SK-N-DZ (cell line): ENCODE measurements around the gene ALAD.

Source experiments
- DNase-seq: peaks from one replicate; pipeline ENCODE4 v3.0.0-alpha.2; 2015; ENCODE audit warnings: low spot score

The ALAD gene

DNA sequence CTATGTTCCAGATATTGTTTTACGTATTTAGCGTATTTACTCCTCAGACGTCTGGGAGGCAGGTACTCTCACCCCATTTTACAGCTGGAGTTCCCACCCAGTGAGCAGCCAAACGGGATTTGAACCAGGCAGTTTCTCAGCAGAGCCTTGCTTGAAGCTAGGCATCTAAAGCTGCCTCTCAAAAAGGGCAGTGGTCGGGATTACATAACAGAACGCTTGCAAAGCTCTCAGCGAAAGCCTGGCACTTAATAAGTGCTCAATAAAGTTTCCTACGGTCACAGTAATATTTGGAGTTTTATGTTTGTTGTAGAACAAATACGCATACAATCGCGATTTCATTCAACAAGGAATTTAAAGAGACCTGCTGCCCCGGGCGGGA is 52.0 kb downstream of the ALAD start:
- DNase-seq: no peak

DNA sequence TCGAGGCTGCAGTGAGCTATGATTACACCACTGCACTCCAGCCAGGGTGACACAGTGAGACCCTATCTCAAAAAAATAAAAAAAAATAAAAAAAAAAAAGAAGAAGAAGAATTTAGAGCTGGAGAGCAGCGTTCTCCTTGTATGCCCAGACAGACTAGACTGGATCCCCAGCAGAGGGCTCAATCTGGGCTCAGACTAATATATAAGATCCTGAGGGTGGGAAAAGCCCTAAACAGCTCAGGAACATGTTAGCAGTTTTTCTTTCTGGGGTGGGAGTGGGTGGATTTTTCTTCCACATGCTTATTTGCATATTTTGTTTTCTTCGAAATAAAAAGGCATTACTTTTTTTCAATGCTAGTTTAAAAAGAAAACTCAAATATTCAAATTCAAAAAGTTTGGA is 52.6 kb downstream of the ALAD start:
- DNase-seq: no peak

DNA sequence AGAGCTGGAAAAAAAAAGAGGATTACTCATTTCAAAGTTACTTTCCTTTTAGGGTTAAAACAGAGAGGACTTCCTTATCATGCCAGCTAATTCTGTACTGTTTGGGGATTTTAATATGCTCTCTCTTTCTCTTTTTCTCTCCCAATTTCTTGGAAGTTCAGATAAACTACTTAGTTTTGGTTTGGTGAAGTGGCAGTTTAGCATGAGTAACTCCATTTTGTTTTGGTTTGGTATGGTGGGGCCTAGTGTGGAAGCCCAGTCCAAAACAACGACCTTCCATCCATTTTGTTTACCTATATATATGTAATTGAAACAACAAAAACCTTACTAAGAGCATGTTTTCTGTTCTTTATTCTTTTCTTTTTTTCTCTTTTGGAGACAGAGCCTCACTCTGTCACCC is 55.4 kb downstream of the ALAD start:
- no peak for DNase-seq

DNA sequence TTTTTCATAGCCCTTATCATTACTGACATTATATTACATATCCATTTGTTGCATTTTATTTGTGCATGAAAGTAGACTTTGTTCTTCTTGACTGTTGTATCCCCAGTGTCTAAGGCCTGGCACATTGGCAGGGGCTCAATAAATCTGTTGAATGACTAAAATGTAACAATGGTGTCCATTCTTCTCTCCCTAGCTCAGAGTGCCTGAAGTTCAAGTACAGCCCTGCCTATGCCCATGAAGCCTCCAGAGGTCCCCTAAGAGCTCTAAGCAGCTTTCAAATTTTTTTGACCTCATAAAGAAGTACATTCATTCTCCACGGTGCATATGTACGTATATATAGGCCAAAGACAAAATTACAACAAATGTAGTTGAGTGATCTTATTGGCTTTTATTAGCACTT is 55.9 kb downstream of the ALAD start:
- no peak for DNase-seq

DNA sequence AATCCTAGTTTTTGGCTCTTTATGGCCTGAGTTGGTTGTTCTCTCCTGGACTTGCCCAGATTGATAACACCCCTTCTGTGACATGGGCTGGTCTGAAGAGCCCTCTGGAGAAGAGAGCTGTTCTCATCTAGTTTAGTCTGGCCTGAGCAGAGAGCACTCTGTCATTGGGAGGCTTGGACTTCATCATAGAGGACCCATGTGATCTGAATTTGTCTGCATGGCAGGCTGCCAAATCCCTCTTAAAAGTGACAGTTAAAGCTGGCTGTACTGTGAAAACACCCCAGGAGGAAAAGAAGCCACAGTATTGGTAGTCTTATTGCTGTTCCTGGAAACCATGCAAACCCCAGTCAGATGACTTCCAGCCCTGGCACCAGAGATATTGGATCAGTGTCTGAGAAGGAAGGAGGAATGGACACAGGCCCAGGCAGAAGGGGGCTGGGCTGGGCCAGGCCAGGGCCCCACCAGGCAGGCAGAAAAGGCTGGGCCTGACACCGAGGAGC is 57.3 kb downstream of the ALAD start:
- DNase-seq: peak; percentile 56

DNA sequence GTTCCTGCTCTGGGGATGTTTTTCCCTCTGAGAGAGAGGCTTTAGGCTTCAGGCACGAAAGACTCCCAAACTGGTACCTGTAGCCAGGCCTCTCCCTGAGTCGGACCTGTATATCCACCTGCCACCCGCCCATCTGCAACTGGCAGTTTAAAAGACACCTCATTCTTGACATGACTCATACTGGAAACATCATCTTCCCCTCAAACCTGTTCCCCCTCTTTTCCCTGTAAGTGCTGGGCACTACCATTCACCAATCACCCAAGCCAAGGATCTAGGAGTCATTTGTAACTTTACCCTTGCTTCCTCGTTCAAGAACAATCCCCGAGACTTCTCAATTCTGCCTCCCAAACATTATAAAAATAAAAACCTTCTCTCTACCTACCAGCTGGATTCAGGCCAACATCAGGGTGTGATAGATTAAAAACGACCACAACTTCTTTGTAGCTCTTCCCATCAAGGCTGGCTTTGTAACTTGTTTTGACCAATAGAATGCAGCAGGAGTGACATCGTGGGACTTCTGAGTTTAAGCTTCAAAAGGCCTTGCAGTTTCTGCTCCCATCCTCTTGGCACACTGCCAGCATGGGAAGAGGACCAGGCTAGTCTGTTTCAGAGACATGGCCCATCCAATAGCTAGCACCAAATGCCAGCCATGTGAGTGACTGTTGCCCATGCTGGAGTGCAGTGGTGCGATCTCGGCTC is 59.2 kb downstream of the ALAD start:
- no peak for DNase-seq

DNA sequence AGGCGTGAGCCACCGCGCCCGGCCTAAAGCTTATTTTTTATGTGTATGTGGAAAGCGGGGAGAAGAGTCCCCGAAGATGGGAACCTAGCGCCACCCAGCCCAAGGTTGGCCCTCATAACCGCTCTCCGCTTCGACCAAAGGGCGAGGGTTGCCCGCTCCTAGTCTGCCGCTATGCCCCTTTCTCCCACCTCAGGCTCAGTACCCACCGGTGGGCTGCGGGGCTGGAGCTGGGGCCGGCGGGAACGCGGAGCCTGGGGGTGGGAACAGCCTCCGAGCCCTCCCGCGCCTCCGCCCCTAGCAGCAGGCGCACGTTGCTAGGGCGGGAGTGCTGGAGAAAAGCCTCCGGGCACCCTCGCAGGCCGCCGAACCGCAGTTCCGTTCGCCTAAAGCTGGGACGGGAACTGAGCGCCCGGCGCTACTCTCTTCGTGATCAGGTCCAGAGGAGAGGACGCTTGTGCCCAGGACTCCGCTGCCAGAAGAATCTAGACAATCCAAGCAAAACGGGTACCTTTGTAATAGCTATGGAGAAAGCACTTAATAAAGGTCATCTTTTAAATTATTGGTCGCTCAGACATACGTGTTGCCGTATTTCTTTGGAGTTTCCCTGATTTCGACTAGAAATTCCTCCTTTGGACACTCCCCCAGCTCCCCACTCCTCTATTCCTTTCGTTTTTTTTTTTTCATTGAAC is 60.9 kb downstream of the ALAD start, which contains the start of gene WDR31:
Gene WDR31 (minus strand): TSS at position 265 of the 689 bp plus-strand sequence. CDS start 8,253 bp downstream, outside the sequence.
- peak; percentile 88 for DNase-seq

DNA sequence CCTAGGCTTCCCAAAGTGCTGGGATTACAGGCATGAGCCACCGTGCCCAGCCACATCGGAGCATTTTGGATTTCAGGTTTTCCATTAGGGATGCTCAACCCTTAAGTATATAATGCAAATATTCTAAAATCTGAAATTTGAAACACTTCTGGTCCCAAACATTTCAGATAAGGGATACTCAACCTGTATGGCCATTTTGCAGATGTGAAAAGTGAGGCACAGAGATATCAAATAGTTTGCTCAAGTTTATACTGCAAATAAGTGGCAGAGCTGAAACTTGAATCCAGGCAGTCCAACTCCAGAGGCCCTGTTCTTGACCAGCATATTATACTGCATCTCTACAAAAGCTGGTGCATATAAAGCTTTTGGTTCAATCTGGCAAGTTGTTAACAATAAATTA is 63.4 kb downstream of the ALAD start:
- DNase-seq: no peak
